ENCODE data around the gene KDM4C.

GRCh38 chr9:6757456-6758247 lies at the start of gene KDM4C:
- TF ChIP-seq, protein P1, sequence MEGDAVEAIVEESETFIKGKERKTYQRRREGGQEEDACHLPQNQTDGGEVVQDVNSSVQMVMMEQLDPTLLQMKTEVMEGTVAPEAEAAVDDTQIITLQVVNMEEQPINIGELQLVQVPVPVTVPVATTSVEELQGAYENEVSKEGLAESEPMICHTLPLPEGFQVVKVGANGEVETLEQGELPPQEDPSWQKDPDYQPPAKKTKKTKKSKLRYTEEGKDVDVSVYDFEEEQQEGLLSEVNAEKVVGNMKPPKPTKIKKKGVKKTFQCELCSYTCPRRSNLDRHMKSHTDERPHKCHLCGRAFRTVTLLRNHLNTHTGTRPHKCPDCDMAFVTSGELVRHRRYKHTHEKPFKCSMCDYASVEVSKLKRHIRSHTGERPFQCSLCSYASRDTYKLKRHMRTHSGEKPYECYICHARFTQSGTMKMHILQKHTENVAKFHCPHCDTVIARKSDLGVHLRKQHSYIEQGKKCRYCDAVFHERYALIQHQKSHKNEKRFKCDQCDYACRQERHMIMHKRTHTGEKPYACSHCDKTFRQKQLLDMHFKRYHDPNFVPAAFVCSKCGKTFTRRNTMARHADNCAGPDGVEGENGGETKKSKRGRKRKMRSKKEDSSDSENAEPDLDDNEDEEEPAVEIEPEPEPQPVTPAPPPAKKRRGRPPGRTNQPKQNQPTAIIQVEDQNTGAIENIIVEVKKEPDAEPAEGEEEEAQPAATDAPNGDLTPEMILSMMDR (IDR thresholded peaks at IDR 0.05): no peak
- TF ChIP-seq POLR2AphosphoS5 (IDR thresholded peaks at IDR 0.05): peak; percentile 92 to 94 (median 94)
- TF ChIP-seq POLR2A (IDR thresholded peaks at IDR 0.05): peak; percentile 96
